Putamen (tissue), 1 donor: ENCODE results near the gene CELF2.
A peak's percentile ranks its signal among the peaks of the same experiment; 100 is the strongest.

ENCODE experiments used
- DNase-seq: peaks from one replicate; pipeline ENCODE4 v3.0.0-alpha.2; 2016; ENCODE audit warnings: low spot score

The CELF2 gene

DNA sequence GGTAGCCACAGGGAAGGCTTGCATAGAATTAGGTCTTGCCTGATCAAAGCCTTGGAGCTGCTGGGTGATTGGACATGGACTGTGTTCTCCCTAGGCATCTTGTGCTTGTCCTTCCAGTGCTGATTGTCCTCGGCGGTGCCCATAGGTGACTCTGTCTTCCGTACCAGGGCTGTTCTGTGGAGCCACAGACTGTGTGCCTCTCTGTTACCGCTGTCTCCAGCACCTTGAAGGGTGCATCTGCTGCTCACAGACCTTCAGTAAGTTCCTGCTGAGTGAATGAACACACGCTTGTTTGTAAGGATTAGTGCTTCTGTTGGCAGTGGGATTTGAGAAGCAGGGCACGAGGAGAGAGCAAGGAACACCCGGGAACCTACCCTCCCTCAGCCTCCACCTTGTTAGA is 116.7 kb downstream of the CELF2 start:
- no peak for DNase-seq

- DNase-seq = no peak
These were observed 118.0 kb downstream of the CELF2 start for GRCh38 chr10:11135709-11136108.

GRCh38 chr10:11138314-11139033 is 120.8 kb downstream of the CELF2 start:
- DNase-seq = no peak

GRCh38 chr10:11140963-11141362 is 123.3 kb downstream of the CELF2 start:
- no peak for DNase-seq

DNA sequence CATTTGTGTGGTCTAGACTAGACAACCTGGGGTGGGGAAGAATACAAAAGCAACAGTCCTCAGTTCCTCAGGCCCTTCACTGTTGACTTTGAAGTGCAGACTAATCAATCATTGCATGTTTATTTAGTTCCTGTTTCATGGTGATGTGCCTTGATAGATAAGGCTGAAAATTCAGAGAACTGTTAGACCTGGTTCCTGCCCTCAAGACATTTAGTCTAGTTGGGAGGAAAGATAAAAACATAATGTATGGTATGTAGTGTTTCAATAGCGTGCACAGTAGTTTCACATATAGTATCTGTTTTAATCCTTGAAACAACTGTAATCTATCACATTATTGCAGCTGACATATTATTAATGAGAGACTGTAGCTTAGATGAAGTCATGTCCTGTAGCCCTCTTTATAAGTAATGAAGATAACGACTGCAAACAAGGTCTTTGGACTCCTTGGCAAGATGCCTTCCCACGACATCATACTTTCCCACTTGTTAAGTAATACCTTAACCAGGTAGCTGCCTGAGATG is 124.0 kb downstream of the CELF2 start:
- no peak for DNase-seq

GRCh38 chr10:11142777-11143176 is 125.1 kb downstream of the CELF2 start:
- DNase-seq = no peak

DNA sequence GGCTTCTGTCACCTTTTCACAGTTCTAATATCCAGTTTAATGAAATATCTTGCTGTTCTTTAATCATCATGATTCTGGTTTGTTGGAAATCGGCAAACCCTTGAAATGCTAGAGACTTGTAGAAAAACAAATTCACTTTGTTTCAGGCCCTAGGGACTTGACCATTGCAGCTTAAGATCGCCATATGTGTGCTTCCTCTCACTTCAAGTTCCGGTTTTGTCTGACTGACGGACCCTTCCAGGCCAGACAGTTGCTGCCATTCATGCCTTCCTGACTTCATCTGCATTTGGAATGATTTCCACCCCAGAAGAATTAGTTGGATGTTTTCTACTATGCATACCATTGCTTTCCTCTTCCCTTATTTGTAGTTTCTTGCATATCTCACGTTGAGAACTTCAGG is 125.6 kb downstream of the CELF2 start:
- DNase-seq = no peak

DNA sequence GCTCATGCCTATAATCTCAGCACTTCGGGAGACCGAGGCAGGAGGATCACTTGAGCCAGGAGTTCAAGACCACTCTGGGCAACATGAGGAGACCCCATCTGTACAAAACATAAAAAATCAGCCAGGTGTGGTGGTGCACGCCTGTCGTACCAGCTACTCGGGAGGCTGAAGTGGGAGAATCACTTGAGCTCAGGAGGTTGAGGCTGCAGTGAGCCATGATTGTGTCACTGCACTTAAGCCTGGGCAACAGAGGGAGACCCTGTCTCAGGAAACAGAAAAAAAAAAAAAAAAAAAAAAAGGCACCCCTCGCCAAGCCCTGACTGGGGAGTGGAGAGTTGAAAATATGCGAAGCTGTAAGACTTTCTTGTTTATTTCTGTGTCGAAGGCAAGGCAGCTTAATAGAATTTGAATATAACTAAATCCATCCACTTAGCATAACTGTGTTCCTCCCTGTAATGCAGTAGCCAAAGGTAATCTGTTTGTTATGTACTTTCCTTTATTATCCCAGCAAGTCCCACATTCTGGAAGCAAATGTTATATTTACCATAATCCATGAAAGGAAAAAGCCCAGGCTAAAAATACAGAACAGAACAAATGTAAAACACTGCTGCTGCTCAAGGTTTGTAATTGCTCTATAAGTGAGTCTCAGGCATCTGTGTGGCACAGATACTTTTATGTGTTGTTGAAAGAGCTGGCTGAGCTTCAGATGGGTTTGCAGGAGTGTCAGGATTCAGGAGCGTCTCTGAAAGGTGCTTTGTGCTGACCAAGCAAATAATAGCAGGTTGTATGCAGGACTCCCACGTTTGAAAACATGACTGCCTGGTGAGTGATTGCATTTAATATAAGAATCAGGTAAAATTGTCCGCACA is 127.2 kb downstream of the CELF2 start:
- DNase-seq = no peak

GRCh38 chr10:11145495-11145855 is 127.8 kb downstream of the CELF2 start:
- no peak for DNase-seq

- DNase-seq = no peak
These were observed 128.9 kb downstream of the CELF2 start for GRCh38 chr10:11146402-11147171.

DNA sequence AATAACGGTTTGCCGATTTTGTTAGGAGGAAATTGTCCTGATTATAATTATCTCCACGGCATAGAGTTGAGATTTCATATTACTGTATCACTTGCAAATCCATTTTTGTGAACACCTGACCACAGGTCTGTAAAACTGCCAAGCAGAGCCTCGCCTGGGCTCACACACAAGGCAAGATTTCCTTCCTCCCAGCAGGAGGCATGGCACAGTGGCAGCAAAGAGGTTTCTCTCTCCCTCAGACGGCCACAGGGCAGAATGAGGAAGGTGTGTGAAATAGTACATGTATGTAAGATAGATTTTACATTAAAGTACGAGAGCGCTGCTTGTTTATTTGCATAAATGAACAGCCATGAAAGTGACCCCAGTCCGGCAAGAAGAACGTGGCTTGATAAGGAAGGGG is 130.1 kb downstream of the CELF2 start:
- DNase-seq = no peak

DNA sequence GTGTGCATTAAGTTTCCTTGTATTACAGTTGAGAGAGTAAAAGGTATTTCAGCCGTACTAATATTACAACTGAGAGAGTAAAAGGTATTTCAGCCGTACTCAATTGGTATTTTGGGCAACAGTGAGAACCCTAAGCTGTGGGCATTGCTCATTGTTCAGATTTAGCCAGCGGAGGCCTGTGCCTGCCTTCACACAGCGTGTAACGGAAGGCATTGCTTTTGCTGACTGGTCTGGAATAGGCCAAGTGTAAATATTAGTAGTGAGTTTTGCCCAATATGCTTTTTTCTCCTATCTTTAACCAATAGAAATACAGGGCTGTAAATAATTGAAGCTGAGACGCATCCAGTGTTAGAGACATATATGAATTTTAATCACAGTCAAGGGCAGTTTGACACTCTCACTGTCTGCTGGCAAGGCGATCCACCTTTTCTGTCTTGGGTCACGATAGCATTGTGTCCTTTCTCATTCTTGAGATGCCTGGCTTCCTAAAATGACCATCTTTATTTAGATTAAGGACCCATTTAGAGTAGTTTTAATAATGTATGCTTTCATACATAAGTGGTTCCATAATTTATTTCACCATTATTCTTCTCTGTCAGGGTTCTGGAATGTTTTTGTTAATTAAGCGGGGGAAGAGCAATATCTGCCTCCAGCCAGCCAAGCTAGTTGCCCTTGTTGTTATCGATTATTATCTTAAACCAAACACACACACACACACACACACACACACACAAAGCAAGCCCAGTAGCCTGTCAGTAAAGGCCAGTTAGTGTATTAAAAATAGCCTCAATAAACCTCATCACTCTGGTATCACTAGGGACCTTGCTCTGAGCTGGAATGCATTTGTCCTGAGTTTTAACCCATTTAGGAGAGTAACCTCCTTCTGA is 130.7 kb downstream of the CELF2 start:
- no peak for DNase-seq

GRCh38 chr10:11149807-11150141 is 132.1 kb downstream of the CELF2 start:
- DNase-seq = no peak

- DNase-seq = no peak
These were observed 132.6 kb downstream of the CELF2 start for GRCh38 chr10:11150231-11150731.

- no peak for DNase-seq
These were observed 133.3 kb downstream of the CELF2 start for GRCh38 chr10:11150879-11151415.

GRCh38 chr10:11152801-11153200 is 135.1 kb downstream of the CELF2 start:
- no peak for DNase-seq

DNA sequence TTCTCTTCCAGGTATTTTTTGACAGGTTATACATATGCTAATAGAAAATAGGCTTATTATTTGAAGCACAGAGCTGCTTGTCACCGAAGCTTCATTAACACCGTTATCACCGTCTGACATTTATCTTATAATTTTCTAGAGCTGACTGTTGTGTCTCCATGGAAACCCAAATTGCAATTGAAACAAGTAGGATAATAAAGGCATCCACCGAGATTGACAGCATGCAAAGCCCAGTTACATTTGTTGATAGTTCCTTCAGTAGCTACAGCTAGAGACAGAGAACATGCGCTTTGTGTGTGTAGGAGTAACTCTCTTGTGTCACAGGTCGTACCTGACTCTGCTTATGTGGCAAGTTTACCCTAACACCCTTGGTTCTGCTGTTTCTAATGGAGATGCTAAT is 135.6 kb downstream of the CELF2 start:
- DNase-seq = peak; percentile 68

DNA sequence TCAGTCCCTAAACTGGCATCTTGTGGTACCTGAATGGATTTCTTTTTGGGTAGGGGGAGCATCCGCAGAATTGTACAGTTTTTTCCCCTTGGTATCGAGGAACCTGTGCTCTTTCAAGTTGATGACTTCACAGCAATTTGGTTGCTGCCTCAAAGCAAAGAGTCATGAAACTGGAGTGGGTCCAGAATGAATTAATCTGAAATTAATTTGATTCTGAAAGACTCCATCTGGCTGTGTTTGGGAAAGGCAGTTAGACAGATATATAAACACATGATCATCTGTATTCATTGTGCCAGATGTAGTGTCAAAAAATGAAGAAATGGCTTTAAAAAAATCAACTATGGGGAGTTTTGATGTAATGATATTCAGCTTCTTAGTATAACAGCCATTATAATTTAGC is 136.1 kb downstream of the CELF2 start:
- DNase-seq = no peak

- DNase-seq = no peak
These were observed 136.7 kb downstream of the CELF2 start for GRCh38 chr10:11154333-11154732.

DNA sequence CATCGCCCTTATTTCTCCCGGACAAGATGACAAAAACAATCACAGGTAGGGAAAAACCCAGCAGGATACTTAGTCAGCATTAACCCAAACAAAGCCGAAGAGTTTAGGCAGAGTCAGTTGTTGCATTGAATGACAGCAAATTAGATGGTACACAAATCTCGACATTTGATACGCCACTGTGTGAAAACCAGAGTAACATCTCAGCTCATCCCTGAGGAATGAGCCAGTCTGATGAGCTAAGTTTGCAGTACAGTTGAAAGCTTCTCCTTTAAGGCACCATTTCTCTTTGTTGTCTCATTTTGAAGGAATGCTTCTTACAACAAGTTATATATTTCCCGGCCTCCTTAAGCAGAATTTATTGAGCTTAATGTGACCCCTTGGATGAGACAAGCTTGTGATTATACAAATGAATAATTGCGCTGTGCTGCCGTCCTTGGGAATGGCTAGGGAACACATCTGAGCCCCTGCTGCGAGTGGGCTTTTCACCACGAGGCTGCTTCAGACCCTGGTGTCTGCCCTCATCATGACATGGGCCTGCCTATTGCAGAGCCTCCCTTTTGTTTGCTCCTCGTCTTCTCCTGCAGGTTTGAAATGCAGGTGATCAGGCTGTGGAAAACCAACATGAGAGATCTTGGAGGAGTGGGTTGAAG is 137.3 kb downstream of the CELF2 start:
- DNase-seq = no peak

DNA sequence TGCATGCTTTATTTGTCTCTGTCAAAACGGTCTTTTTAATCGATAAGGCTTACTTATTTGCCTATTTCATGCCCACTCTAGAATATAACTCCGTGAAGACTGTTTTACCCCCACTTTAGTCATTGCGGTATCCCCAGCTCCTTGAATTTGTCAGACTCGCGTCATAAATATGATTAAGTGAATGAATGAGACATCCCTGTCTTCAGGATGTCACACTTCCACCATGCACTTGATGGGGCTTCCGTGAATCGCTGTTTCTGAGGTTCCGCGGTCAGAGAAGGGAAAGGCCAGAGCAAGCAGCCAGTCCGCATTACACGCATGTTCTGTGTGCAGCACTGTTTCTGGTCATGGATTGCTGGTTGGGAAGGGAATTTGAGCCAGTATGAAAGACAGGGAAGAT is 138.8 kb downstream of the CELF2 start:
- no peak for DNase-seq
